ENCODE results near the gene INVS. TPM values are rescaled to one million over a fixed set of nuclear protein-coding genes. Genes with fewer than 3 reads are reported as not detected.
"Not testable (repeated sequence)": the region's sequence is repeated elsewhere in the genome, so short reads cannot be mapped to it uniquely, and the experiment has no call there.

Gene INVS
- polyA plus RNA-seq, 4 donors = 2.7 to 15.5 (median 6.4) TPM

GRCh38 chr9:100309992-100310391, 210.9 kb downstream of the INVS start:
- peaks cover 0 to 7% of the 10 kb centered on the region in 2 donors for H3K9me3 ChIP-seq (ENCODE audit: control insufficient read depth in 2 of 2, insufficient read depth in 1 of 2, low read depth in 1 of 2, low read length in 1 of 2)
- no peak for DNase-seq
- no peaks in the 10 kb centered on the region for H3K4me1 ChIP-seq (ENCODE audit: control insufficient read depth in 3 of 3, insufficient read depth in 2 of 3, low read depth in 1 of 3, low read length in 2 of 3)
- H3K4me3 ChIP-seq (ENCODE audit: low read depth in 1 of 3, low read length in 3 of 3) = no peak overlapping the region
- FAIRE-seq = no peak
- H3K27me3 ChIP-seq (ENCODE audit: control insufficient read depth in 3 of 3, insufficient read depth in 3 of 3, low read length in 3 of 3) = no peaks in the 10 kb centered on the region
- peaks cover 2 to 10% (median 2%) of the 10 kb centered on the region in 3 donors for H3K36me3 ChIP-seq (ENCODE audit: control insufficient read depth in 3 of 3, insufficient read depth in 2 of 3, low read depth in 1 of 3, low read length in 3 of 3)
- H3K27ac ChIP-seq (ENCODE audit: low read depth in 1 of 3, low read length in 2 of 3) = no peak overlapping the region
- WGBS, 3 donors = 90 to 97% (median 94%) methylated on average over 2 of the region's 2 CpGs

- peaks cover 0 to 8% of the 10 kb centered on the region in 2 donors for H3K9me3 ChIP-seq (ENCODE audit: control insufficient read depth in 2 of 2, insufficient read depth in 1 of 2, low read depth in 1 of 2, low read length in 1 of 2)
- H3K4me1 ChIP-seq (ENCODE audit: control insufficient read depth in 3 of 3, insufficient read depth in 2 of 3, low read depth in 1 of 3, low read length in 2 of 3) = no peaks in the 10 kb centered on the region
- DNase-seq = no peak
- FAIRE-seq = no peak
- H3K27me3 ChIP-seq (ENCODE audit: control insufficient read depth in 3 of 3, insufficient read depth in 3 of 3, low read length in 3 of 3) = no peaks in the 10 kb centered on the region
- WGBS, 3 donors = 90 to 97% (median 92%) methylated on average over 4 of the region's 4 CpGs
- no peak overlapping the region for H3K4me3 ChIP-seq (ENCODE audit: low read depth in 1 of 3, low read length in 3 of 3)
- H3K27ac ChIP-seq (ENCODE audit: low read depth in 1 of 3, low read length in 2 of 3) = no peak overlapping the region
- peaks cover 0 to 14% (median 2%) of the 10 kb centered on the region in 3 donors for H3K36me3 ChIP-seq (ENCODE audit: control insufficient read depth in 3 of 3, insufficient read depth in 2 of 3, low read depth in 1 of 3, low read length in 3 of 3)
Observed at GRCh38 chr9:100315561-100315960, 216.5 kb downstream of the INVS start.

- no peak for DNase-seq
- Histone ChIP-seq H3K4me1 (ENCODE audit: control insufficient read depth in 3 of 3, insufficient read depth in 2 of 3, low read depth in 1 of 3, low read length in 2 of 3) (no peaks in the 10 kb centered on the region), H3K9me3 (ENCODE audit: control insufficient read depth in 2 of 2, insufficient read depth in 1 of 2, low read depth in 1 of 2, low read length in 1 of 2) (peaks cover 0 to 8% of the 10 kb centered on the region in 2 donors), H3K27ac (ENCODE audit: low read depth in 1 of 3, low read length in 2 of 3) (no peak overlapping the region), H3K36me3 (ENCODE audit: control insufficient read depth in 3 of 3, insufficient read depth in 2 of 3, low read depth in 1 of 3, low read length in 3 of 3) (peaks cover 0 to 15% (median 2%) of the 10 kb centered on the region in 3 donors), H3K4me3 (ENCODE audit: low read depth in 1 of 3, low read length in 3 of 3) (no peak overlapping the region), H3K27me3 (ENCODE audit: control insufficient read depth in 3 of 3, insufficient read depth in 3 of 3, low read length in 3 of 3) (no peaks in the 10 kb centered on the region)
- no peak for FAIRE-seq
- WGBS, 3 donors = 80 to 84% (median 81%) methylated on average over 1 of the region's 1 CpG
Observed at GRCh38 chr9:100317706-100318105, 218.7 kb downstream of the INVS start.

GRCh38 chr9:100322954-100323536, 224.0 kb downstream of the INVS start:
- Histone ChIP-seq H3K27ac (ENCODE audit: low read depth in 1 of 3, low read length in 2 of 3) (no peak overlapping the region), H3K9me3 (ENCODE audit: control insufficient read depth in 2 of 2, insufficient read depth in 1 of 2, low read depth in 1 of 2, low read length in 1 of 2) (no peaks in the 10 kb centered on the region), H3K4me3 (ENCODE audit: low read depth in 1 of 3, low read length in 3 of 3) (no peak overlapping the region), H3K27me3 (ENCODE audit: control insufficient read depth in 3 of 3, insufficient read depth in 3 of 3, low read length in 3 of 3) (no peaks in the 10 kb centered on the region), H3K4me1 (ENCODE audit: control insufficient read depth in 3 of 3, insufficient read depth in 2 of 3, low read depth in 1 of 3, low read length in 2 of 3) (no peaks in the 10 kb centered on the region), H3K36me3 (ENCODE audit: control insufficient read depth in 3 of 3, insufficient read depth in 2 of 3, low read depth in 1 of 3, low read length in 3 of 3) (peaks cover 0 to 15% (median 2%) of the 10 kb centered on the region in 3 donors)
- DNase-seq (peak; percentile 42 to 46), FAIRE-seq (no peak)
- 80 to 87% (median 82%) methylated on average over 3 of the region's 3 CpGs for WGBS, 3 donors

GRCh38 chr9:100324594-100325200, 225.7 kb downstream of the INVS start:
- H3K4me3 ChIP-seq (ENCODE audit: low read depth in 1 of 3, low read length in 3 of 3) = no peak overlapping the region
- FAIRE-seq = no peak
- DNase-seq = peak; percentile 14 to 21
- no peaks in the 10 kb centered on the region for H3K9me3 ChIP-seq (ENCODE audit: control insufficient read depth in 2 of 2, insufficient read depth in 1 of 2, low read depth in 1 of 2, low read length in 1 of 2)
- H3K27ac ChIP-seq (ENCODE audit: low read depth in 1 of 3, low read length in 2 of 3) = no peak overlapping the region
- no peaks in the 10 kb centered on the region for H3K4me1 ChIP-seq (ENCODE audit: control insufficient read depth in 3 of 3, insufficient read depth in 2 of 3, low read depth in 1 of 3, low read length in 2 of 3)
- H3K36me3 ChIP-seq (ENCODE audit: control insufficient read depth in 3 of 3, insufficient read depth in 2 of 3, low read depth in 1 of 3, low read length in 3 of 3) = peaks cover 0 to 9% (median 2%) of the 10 kb centered on the region in 3 donors
- WGBS, 3 donors = 57 to 64% (median 63%) methylated on average over 4 of the region's 4 CpGs
- H3K27me3 ChIP-seq (ENCODE audit: control insufficient read depth in 3 of 3, insufficient read depth in 3 of 3, low read length in 3 of 3) = no peaks in the 10 kb centered on the region

- H3K9me3 ChIP-seq (ENCODE audit: control insufficient read depth in 2 of 2, insufficient read depth in 1 of 2, low read depth in 1 of 2, low read length in 1 of 2); H3K4me3 ChIP-seq (ENCODE audit: low read depth in 1 of 3, low read length in 3 of 3); FAIRE-seq; H3K27ac ChIP-seq (ENCODE audit: low read depth in 1 of 3, low read length in 2 of 3); DNase-seq; H3K27me3 ChIP-seq (ENCODE audit: control insufficient read depth in 3 of 3, insufficient read depth in 3 of 3, low read length in 3 of 3); H3K4me1 ChIP-seq (ENCODE audit: control insufficient read depth in 3 of 3, insufficient read depth in 2 of 3, low read depth in 1 of 3, low read length in 2 of 3): not testable (repeated sequence)
- WGBS, 3 donors = 97 to 99% (median 98%) methylated on average over 5 of the region's 5 CpGs
- peaks cover 0 to 11% (median 2%) of the 10 kb centered on the region in 3 donors for H3K36me3 ChIP-seq (ENCODE audit: control insufficient read depth in 3 of 3, insufficient read depth in 2 of 3, low read depth in 1 of 3, low read length in 3 of 3)
Observed at GRCh38 chr9:100338736-100339135, 239.7 kb downstream of the INVS start.

- 93 to 96% (median 94%) methylated on average over 2 of the region's 2 CpGs for WGBS, 3 donors
- H3K27me3 ChIP-seq (ENCODE audit: control insufficient read depth in 3 of 3, insufficient read depth in 3 of 3, low read length in 3 of 3) = no peaks in the 10 kb centered on the region
- DNase-seq (no peak), FAIRE-seq (no peak)
- H3K36me3 ChIP-seq (ENCODE audit: control insufficient read depth in 3 of 3, insufficient read depth in 2 of 3, low read depth in 1 of 3, low read length in 3 of 3) = peaks cover 0 to 6% (median 2%) of the 10 kb centered on the region in 3 donors
- no peak overlapping the region for H3K27ac ChIP-seq (ENCODE audit: low read depth in 1 of 3, low read length in 2 of 3)
- H3K4me3 ChIP-seq (ENCODE audit: low read depth in 1 of 3, low read length in 3 of 3) = no peak overlapping the region
- no peaks in the 10 kb centered on the region for H3K4me1 ChIP-seq (ENCODE audit: control insufficient read depth in 3 of 3, insufficient read depth in 2 of 3, low read depth in 1 of 3, low read length in 2 of 3)
- H3K9me3 ChIP-seq (ENCODE audit: control insufficient read depth in 2 of 2, insufficient read depth in 1 of 2, low read depth in 1 of 2, low read length in 1 of 2) = no peaks in the 10 kb centered on the region
Observed at GRCh38 chr9:100340224-100340623, 241.2 kb downstream of the INVS start.

GRCh38 chr9:100341889-100342288, 242.8 kb downstream of the INVS start:
- no peak for FAIRE-seq
- WGBS, 3 donors = 95 to 100% (median 100%) methylated on average over 3 of the region's 3 CpGs
- H3K27ac ChIP-seq (ENCODE audit: low read depth in 1 of 3, low read length in 2 of 3) = no peak overlapping the region

More at GRCh38 chr9:100341889-100342288, 242.8 kb downstream of the INVS start:
- Histone ChIP-seq H3K9me3 (ENCODE audit: control insufficient read depth in 2 of 2, insufficient read depth in 1 of 2, low read depth in 1 of 2, low read length in 1 of 2) (no peaks in the 10 kb centered on the region), H3K4me1 (ENCODE audit: control insufficient read depth in 3 of 3, insufficient read depth in 2 of 3, low read depth in 1 of 3, low read length in 2 of 3) (no peaks in the 10 kb centered on the region), H3K4me3 (ENCODE audit: low read depth in 1 of 3, low read length in 3 of 3) (no peak overlapping the region), H3K36me3 (ENCODE audit: control insufficient read depth in 3 of 3, insufficient read depth in 2 of 3, low read depth in 1 of 3, low read length in 3 of 3) (peaks cover 2 to 5% (median 5%) of the 10 kb centered on the region in 3 donors), H3K27me3 (ENCODE audit: control insufficient read depth in 3 of 3, insufficient read depth in 3 of 3, low read length in 3 of 3) (no peaks in the 10 kb centered on the region)
- no peak for DNase-seq

Measured in small intestine (tissue), 7 donors.